KBM-7 (cell line): ENCODE results near the gene LDHAL6B.

Experiments used
- DNase-seq: peaks from one replicate; pipeline ENCODE4 v3.0.0-alpha.2; 2015
- in situ Hi-C: fragments of 300-500 bp; cut with MboI; formaldehyde crosslinking; loops from 2 replicates; pipeline ENCODE4 v1.14.3; 2020; ENCODE audit warnings: low sequenced_read_pairs, low pct_unique_long_range_greater_than_20kb, mixed read lengths

Gene LDHAL6B

DNA sequence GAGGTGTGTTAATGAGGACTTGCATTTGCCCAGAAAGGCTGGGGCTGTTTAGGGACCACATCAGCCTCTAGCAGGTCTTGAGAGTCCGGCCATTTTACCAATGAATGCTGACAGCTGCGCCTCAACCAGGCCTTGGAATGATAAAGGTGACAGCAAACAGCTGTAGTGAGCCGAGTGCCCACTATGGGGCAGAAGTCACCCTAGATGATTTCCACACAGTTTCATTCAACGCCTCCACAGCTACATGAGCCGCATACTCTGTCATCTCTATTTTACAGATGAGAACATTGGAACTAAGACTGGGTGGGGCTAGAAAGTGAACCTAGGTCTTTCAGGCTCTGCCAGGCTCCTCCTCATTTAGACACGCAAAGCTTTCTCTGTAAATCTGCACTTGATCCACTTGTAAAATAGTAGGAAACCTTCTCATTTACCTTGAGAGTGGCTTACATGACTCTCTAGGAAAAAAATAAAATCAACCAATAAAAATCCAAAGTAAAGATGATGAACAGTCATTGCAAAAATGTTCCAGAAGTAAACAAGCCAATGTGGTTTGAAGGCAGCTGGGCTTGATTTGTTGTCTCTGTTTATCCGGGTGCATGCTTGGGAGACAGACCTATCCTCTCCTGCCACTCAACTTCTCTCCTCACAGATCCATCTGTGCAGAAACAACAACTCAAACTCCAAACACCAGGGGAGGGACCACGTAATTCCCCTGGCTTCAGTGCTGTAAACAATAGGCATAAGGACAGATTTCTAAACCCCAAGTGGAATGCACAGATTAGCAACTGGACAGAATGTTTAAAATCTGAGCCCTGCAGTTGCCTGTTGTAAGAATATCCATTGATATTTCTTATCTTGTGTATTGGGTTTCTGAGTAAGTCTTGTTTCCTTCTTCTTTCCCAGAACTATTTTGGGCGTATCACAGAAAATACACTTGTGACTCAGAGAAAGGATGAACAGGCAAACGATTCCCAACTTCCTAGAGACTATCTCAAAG is 31.5 kb upstream of the LDHAL6B start:
- peak; percentile 70 for DNase-seq
- in situ Hi-C loops, result no loop called here

DNA sequence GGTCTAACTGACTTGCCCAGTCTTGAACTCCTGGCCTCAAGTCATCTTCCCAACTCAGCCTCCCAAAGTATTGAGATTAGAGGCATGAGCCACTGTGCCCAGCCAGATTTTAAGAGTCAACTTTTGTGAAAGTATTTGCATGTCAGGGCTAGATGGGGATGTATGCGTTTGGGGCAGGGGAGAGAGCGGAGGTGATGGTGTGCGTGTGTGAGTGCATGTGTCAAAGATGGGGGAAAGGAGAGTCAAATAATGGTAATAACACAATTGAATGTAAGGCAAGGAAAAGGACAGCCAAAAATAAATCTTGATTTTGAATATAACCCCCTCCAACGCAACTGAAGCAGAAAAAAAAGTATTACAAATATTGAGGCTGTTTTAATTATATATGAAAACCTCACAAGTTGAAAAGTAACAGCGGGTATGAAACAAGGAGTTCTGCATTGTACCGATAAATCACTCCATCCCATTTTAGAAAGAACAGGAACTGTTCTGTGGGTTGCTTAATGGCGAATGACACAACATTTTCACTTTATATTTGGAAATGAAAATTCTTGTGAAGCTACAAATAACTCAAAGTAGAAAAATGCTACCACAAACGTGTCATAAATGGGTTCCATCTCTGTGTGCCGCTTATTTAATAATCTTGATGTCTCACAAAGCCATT is 29.9 kb upstream of the LDHAL6B start:
- no peak for DNase-seq
- in situ Hi-C loops, result no loop called here

DNA sequence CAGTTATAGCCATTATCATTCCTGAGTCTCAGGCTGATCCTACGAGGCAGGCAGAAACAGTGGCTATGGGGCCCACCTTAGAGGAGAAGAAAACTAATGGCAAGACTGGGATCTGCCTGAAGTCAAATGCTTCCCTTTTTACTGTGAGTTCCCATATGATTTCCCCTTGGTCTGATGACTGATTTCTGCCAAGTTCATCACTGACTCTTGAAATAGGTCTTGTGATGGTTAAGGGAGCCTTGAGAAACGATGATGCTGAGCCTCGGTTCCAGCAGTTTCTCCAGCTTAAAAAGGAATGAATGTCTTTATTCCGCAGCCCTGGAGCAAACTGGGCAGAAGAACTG is 29.4 kb upstream of the LDHAL6B start:
- in situ Hi-C loops, result no loop called here
- no peak for DNase-seq

DNA sequence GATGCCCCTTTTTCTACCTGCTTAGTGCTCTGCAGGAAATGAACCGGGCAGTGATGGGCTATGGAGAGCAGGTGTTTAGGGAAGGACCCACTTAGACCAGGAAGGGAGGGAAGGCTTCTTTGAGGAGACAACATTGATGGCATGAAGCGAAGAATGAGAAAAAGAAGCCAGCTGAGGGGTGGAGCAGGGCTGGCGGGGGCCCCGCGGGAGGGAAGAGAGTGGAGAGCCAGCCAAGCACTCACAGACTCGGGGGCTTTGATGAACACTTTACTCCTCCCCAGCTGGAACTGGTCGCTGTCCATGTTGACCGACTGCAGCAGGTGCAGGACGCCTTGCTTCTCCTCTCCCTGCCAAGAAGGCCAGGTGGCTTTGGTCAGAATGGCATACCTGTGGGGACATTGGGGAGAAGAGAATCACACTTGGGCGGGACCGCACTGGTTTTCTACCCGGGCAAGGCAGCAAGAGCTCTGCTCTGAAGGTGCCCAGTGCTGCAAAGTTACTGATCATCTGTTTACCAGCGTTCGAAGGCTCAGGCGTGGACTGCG is 28.4 kb upstream of the LDHAL6B start:
- no peak for DNase-seq
- in situ Hi-C loops, result no loop called here

DNA sequence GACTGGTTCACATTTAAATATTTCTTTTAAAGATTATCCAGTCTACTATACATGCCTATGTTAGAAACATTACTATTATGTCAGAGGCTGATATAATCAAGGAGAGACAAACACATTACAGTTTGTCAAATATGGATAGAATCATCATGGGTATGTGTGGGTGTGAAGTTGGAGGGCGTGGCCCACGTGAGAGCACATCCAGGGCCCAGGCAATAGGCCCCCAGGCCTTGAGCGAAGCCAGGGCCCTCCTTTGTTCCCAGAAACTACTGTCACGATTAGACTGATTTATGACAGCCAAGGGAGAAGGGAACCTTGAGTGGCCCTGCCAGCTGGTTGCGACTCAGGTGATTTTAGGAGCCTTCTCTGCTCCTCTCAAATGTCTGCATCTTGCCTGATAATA is 26.9 kb upstream of the LDHAL6B start:
- in situ Hi-C loops, result no loop called here
- DNase-seq, result no peak

DNA sequence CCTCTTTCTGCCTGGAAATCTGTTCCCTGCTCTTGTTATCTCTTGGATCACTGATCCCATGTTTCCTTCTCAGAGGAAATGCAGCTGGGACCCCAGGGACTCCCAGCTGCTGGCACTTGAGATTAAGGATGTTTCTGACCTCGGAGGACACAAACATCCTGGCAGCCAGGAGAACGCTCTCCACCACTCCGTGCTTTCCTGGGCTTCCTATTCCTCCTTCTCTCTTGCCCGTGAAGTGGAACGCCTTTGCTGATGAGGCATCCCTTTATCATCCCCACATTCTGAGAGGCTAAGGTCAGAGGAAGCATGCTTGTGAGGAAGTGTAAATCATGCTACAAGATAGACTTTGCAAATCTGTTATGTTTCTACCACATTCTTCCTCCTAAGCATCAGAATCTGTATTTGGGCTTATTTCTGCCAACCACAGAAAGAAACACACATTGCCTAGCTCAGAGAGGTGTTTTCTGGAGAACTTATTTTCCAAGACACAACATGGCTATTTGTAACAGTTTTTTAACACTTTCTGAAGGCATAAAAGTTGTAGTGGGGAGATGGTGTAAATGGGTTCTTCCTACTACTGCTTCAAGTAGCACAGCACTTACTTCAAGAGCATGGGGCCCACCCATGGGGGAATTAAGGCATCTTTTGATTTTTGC is 25.6 kb upstream of the LDHAL6B start:
- in situ Hi-C loops, result no loop called here
- DNase-seq, result no peak

DNA sequence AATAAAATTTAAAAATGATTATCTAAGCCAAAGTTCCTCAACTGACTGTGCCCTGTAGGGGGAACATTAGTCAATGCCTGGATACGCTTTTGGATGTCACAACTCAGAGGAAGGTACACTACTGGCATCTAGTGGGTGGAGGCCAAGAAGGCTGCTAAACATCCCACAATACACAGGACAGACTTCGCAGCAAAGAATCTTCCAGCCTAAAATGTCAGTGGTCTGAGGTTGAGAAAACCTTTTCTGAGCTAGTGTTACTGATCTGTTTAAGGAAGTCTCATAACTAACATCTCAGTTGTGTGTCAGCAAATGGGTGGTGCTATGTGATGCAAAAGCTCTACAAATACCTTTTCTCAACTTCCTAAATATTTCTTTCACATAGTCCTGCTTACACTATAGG is 20.9 kb upstream of the LDHAL6B start:
- in situ Hi-C loops, result no loop called here
- peak; percentile 15 for DNase-seq

DNA sequence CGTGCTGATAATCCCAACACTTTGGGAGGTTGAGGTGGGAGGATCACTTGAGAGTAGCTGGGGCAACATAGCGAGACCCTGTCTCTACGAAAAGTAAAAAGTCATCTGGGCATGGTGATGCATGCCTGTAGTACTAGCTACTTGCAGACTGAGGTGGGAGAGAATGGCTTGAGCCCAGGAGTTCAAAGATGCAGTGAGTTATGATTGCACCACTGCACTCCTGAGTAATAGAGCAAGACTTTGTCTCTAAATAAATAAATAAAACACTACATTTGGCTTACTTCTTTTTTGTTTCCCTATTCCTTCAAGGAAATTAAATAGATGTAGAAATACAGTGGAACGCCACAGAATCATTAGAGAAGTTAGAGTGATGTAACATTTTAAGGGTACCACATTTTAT is 20.1 kb upstream of the LDHAL6B start:
- DNase-seq, result no peak
- in situ Hi-C loops, result no loop called here

DNA sequence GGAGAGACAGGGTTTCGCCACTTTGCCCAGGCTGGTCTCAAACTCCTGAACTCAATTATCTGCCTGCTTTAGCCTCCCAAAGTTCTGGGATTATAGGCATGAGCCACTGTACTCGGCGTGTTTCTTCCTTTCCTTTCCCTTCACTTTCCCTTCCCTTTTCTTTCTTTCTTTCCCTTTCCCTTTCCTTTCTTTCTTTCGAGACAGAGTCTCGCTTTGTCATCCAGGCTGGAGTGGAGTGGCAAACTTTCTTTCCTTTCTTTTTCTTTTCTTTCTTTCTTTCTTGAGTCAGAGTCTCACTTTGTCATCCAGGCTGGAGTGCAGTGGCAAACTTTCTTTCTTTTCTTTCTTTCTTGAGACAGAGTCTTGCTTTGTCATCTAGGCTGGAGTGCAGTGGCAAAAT is 17.4 kb upstream of the LDHAL6B start:
- in situ Hi-C loops, result no loop called here
- no peak for DNase-seq

DNA sequence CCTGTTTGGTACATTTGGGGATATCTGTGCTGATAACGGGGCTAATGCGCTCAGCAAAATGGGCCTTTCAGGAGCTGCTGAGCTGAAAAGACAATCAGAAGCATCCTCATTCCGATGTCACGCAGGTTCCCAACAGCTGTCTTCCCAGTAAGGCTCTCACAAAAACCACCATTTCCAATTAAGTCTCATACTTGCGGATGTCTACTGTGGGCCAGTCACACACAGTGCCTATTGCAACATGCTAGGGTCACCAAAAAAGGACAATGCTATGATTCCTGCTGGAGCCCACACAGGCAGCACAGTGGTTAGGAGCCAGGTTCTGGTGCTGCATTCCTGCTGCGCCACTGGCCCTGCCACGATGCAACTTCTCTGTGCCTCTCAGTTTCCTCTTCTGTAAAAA is 16.4 kb upstream of the LDHAL6B start:
- in situ Hi-C loops, result no loop called here
- no peak for DNase-seq

DNA sequence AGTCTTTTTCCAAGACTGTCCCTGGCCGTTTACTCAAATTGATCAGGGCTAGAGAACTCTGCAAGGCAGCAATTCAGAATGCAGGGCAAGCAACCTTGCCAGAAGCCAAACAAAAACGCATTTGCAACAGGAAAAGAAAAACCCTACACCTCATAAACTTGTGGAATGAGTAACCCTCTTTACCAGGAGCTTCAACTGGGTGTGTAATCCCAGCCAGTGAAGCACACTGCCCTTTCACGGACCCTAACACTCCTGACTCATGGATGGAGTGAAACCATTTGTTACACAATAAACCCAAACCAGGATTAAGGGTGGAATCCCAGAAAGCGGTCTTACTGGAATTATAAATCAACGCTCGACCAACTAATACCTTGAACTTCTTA is 14.8 kb upstream of the LDHAL6B start:
- in situ Hi-C loops, result no loop called here
- no peak for DNase-seq

DNA sequence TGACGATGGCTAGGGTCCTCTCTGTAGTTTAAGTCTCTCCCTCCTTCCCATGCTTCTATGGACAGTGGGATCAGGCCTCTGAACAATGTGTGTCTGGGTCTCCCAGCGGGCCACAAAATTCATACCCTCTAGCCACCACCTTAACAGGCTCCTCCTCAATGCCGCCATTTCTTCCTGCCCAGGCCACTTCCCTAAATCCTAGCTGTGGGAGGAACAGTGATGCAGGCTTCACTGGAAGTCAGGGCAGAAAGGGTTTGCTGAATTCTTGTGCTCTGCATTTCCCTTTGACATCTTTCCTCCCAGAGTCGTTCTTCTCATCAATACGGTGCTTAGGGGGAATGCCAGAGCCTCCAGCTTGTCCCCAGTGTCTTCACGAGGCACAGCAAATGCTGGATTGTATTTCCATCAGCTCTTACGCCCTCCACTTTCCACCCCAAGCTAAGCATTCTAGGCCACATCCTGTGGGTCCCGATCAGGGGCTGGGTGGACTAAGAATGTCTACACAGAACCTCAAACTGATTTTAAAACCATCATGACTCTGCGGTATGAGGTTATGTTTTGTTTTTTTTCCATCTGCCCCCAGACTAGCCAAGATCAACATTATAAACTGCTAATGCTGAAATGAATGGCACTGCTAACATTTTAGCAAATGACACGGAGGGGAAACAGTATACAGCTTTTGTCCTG is 11.9 kb upstream of the LDHAL6B start:
- no peak for DNase-seq
- in situ Hi-C loops, result no loop called here

DNA sequence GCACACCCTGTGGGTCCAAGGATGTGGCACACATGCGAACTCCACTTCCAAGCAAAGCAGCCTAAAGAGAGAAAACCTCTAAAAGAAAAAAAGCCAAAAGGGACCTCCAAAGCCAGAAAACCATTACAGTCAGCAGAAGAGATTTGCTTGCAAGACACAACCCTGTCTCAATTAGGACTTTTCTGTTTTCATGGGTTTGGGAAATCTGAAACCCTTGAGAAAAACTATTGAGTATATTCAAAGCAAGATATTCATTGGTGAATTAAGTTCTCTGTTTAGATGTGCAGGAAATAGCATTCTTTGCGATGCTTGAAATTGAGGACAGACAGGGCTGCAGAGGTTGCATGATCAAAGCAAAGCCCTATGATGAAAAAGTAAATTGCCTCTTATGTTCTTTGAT is 10.2 kb upstream of the LDHAL6B start:
- in situ Hi-C loops, result no loop called here
- DNase-seq, result no peak

DNA sequence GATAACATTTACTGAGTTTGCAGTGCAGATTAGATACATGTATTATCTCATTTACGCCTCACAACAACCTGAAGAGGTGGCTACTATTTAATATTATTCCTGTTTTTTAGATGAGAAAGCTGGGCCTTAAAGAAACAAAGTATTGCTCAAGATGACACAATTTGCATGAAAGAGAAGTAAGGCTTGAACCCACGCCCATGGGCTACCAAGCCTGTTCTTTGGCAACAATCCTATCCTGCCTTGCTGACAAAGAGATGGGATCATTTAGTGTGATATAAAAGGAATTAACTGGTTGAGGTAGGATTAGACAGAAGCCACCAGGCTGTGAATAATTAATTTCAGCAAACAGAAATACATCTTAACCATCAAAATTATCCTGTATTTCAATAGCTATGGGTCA is 9.2 kb upstream of the LDHAL6B start:
- in situ Hi-C loops, result no loop called here
- no peak for DNase-seq

DNA sequence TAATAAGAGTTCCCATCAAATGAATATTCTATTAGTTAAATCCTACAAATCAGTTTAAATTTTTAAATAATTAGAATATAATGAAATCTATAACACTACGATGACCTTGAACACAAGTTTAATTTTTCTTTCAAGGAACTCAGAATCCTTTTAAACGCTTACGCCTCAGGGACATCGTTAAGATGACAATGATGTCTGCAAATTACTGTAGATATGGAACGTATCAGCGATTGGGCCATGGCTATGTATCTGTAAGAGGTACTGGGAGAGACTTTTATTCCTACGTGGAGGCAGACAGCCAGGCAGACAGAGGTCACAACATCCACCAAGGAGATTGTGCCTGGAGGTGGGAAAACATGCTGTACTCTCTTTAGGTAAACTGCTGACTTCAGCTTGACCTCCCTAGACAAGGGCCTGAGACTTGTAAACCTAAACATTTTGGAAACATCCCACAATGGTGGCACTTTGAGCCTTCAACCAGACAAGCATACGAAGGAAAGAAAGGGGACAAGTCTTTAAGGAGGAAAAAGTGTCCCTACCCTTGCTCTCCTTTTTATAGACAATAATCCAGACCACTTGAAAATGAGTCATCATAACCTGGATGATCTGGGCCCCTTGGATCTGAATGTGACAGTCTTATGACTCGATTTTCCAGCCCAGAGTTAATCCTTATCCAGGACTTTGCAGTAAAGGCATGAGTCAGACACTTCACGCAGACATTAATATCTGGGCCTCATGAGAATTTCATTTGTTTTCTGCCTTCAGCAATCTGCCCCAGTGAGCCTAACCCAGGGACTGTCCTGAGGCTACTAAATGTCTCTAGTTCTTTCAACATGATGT is 6.8 kb upstream of the LDHAL6B start:
- in situ Hi-C loops, result no loop called here
- no peak for DNase-seq

DNA sequence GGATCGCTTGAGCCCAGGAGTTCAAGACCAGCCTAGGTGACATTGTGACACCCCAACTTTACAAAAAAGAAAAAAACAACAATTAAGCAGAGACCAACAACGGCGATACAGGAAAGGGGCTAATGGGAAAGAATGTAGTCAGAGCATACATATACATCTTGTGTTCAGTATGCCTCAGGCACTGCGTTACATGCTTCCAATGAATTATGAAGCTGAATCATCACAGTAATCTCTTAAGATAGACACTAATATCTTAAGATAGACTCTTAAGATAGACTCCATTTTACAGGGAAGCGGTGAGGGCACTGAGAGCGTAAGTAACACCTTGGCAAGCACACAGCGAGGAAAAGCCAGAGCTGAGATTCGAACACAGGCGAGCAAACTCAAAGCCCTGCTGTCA is 6.1 kb upstream of the LDHAL6B start:
- no peak for DNase-seq
- in situ Hi-C loops, result no loop called here

DNA sequence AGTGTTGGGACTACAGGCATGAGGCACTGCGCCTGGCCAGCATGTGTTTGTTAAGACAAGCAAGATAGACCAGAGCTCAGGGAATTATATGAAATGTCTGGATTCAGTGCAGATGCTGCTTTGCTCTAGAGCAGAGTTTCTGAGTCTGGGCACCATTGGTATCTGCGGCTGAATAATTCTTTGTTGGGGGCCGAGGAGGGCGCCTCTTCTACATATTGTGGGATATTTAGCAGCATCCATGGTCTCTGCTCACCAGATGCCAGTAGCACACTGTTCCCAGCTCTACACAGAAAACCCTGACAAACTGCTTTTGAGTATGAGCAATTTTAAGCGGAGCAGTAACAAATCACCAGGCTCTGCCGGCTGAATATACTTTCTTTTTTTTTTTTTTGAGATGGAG is 3.6 kb upstream of the LDHAL6B start:
- in situ Hi-C loops, result no loop called here
- no peak for DNase-seq

DNA sequence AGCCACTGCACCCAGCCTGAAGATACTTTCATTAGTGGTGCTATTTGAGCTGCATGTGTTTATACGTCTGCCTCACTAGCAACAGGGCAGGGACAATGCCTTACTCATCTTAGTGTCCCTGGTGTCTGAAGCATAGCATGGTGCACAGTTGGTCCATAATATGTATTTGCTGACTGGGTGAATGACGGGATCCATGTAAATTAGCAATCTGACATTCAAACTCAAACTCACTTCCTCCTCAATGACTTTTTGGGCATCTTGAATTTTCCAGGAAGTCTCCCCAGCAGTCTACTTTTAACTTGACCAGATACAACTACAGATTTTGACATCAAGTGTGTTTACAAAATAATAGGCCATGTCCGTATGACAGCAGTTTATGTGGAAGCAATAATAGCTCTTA is 3.0 kb upstream of the LDHAL6B start:
- in situ Hi-C loops, result no loop called here
- DNase-seq, result no peak
